HUES64 (cell line): ENCODE data around the gene CDK10.
"Not testable (repeated sequence)": the region's sequence is repeated elsewhere in the genome, so short reads cannot be mapped to it uniquely, and the experiment has no call there.

Experiments
- H3K27ac ChIP-seq: 2 replicates; pipeline ENCODE4 v1.7.0; 2013; ENCODE audit warnings: low read depth, low read length, inconsistent platforms
- H3K27me3 ChIP-seq: 2 replicates; pipeline ENCODE4 v1.6.1; 2013; ENCODE audit warnings: mild to moderate bottlenecking, low read length; ENCODE audit not compliant: insufficient read depth
- H3K36me3 ChIP-seq: 2 replicates; pipeline ENCODE4 v1.6.1; 2013; ENCODE audit warnings: mild to moderate bottlenecking, low read length; ENCODE audit not compliant: insufficient read depth
- H3K4me1 ChIP-seq: 2 replicates; pipeline ENCODE4 v1.6.1; 2013; ENCODE audit warnings: mild to moderate bottlenecking, low read length, moderate library complexity; ENCODE audit not compliant: insufficient read depth
- H3K4me3 ChIP-seq: 2 replicates; pipeline ENCODE4 v1.5.1; 2013; ENCODE audit warnings: mild to moderate bottlenecking, low read length, moderate library complexity
- H3K9ac ChIP-seq: 2 replicates; pipeline ENCODE4 v1.6.1; 2013; ENCODE audit warnings: mild to moderate bottlenecking, low read depth, low read length
- H3K9me3 ChIP-seq: 2 replicates; pipeline ENCODE4 v1.6.1; 2013; ENCODE audit warnings: low read depth, low read length; ENCODE audit not compliant: insufficient read depth
- WGBS: fragments of 150-250, 120-280 bp; methylation state at CpG from one replicate; pipeline ENCODE4 v1.1.7; 2013; ENCODE audit warnings: missing lambda C conversion rate; 5-methylcytosine and 5-hydroxymethylcytosine counted together

Gene CDK10

DNA sequence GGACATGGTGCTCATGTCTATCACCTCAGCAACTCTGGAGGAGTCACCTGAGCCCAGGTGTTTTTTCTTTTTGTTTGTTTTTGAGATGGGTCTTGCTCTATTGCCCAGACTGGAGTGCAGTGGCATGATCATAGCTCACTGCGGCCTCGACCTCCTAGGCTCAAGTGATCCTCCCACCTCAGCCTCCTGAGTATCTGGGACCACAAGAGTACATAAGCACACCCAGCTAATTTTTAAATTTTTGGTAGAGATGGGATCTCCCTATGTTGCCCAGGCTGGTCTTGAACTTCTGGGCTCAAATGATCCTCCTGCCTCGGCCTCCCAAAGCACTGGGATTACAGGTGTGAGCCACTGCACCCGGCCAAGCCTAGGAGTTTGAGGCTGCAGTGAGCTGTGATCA lies 3.1 kb downstream of the CDK10 start:
- H3K27me3 ChIP-seq, H3K4me3 ChIP-seq, H3K9ac ChIP-seq, H3K4me1 ChIP-seq, H3K27ac ChIP-seq: not testable (repeated sequence)
- WGBS: 97% methylated on average over 4 of the region's 4 CpGs
- Histone ChIP-seq H3K9me3 (peaks cover 10% of the 10 kb centered on the region), H3K36me3 (peaks cover 61% of the 10 kb centered on the region)

DNA sequence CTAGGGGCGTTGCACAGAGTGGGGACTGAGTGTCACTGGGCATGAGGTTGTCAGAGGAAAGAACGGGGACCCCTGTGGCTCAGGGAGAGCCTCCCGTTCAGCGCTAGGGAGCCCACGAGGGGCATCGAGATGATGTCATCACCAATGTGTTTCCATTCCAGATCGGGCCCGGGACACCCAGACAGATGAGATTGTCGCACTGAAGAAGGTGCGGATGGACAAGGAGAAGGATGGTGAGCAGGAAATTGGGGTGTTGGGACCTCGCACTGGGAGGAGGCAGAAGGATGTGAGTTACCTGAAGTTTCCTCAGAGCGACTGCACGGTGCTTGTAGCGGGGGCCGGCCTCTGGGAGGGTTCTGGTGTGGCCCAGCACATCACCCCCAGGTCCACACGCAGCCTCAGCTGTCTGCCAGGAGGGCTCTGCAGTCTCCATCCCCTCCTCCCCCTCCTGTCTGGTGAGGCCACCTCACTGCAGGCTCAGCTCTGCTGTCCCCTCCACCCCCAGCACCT lies 4.0 kb downstream of the CDK10 start:
- no peak overlapping the region for H3K27ac ChIP-seq
- 97% methylated on average over 16 of the region's 16 CpGs for whole genome bisulfite sequencing
- H3K27me3 ChIP-seq: no peaks in the 10 kb centered on the region
- no peak overlapping the region for H3K4me3 ChIP-seq
- H3K9ac ChIP-seq: no peak overlapping the region
- peaks cover 6% of the 10 kb centered on the region; the same call in 1 of the 2 replicates for H3K9me3 ChIP-seq
- H3K4me1 ChIP-seq: peaks cover 7% of the 10 kb centered on the region; the same call in 1 of the 2 replicates
- H3K36me3 ChIP-seq: peaks cover 63% of the 10 kb centered on the region

DNA sequence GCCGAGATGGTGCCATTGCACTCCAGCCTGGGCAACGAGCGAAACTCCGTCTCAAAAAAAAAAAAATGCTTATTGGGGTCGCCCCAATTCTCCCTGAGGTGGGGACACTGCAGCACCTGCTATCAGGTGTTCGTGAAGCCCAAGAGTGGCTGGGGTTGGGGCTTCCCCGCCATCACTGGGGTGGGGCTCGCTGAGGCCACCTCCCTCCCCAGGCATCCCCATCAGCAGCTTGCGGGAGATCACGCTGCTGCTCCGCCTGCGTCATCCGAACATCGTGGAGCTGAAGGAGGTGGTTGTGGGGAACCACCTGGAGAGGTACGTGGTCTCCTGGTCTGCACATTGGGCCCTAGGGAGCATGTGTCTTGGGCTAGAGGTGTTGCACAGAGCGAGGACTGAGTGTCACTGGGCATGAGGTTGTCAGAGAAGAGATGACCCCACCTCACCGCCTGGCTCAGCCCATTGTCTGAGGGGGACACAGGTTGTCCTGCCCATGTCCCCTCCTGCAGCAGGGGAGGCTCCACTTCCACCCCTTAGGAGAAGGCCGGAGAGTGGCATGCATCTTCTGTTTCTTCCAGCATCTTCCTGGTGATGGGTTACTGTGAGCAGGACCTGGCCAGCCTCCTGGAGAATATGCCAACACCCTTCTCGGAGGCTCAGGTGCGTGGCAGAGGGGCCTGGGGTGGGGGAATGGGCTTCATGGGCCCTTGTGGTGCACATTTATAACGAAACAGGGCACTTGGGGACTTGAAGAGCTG lies 4.9 kb downstream of the CDK10 start:
- Histone ChIP-seq H3K36me3 (peaks cover 62% of the 10 kb centered on the region), H3K9ac (no peak overlapping the region), H3K27me3 (no peaks in the 10 kb centered on the region), H3K9me3 (no peaks in the 10 kb centered on the region), H3K4me3 (no peak overlapping the region), H3K27ac (no peak overlapping the region), H3K4me1 (peaks cover 7% of the 10 kb centered on the region; the same call in 1 of the 2 replicates)
- 94% methylated on average over 21 of the region's 21 CpGs for WGBS

DNA sequence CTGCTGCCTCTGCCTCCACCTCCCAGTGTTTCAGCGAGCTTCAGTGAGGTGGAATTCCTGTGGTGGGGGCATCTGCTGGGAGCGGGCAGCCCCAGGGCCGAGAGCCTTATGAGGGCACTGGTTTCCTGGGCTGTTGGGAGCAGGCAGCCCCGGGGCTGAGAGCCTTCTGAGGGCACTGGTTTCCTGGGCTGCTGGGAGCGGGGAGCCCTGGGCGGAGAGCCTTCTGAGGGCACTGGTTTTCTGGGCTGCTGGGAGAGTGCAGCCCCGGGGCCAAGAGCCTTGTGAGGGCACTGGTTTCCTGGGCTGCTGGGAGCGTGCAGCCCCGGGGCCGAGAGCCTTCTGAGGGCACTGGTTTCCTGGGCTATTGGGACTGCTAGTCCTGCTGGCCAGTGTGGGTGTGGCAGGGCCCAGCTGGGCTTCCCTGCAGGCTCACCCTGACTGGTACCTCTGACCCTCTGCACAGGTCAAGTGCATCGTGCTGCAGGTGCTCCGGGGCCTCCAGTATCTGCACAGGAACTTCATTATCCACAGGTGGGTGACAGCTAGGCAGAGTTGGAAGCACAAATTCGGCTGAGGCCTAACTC lies 5.6 kb downstream of the CDK10 start:
- H3K9ac ChIP-seq: no peak overlapping the region
- no peaks in the 10 kb centered on the region for H3K9me3 ChIP-seq
- WGBS: 94% methylated on average over 13 of the region's 13 CpGs
- peaks cover 68% of the 10 kb centered on the region for H3K36me3 ChIP-seq
- H3K4me3 ChIP-seq: no peak overlapping the region
- no peaks in the 10 kb centered on the region for H3K27me3 ChIP-seq
- H3K27ac ChIP-seq: no peak overlapping the region
- H3K4me1 ChIP-seq: peaks cover 7% of the 10 kb centered on the region; the same call in 1 of the 2 replicates

DNA sequence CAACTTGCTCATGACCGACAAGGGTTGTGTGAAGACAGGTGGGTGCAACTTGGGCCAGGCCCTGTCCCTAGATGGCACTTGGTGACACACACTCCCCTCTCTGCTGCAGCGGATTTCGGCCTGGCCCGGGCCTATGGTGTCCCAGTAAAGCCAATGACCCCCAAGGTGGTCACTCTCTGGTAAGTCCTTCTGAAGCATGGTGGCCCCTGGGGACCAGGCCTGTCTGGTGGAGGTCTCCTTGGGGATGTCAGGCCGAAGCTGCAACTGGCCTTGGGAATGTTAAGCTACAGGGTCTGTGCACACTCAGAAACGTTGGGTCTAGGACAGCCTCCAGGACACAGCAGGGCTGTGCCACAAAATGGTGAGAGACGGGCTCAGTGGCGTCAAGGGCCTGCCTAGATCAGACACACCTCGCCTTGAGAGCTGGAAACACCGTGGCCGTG lies 6.8 kb downstream of the CDK10 start:
- no peak overlapping the region for H3K4me3 ChIP-seq
- no peaks in the 10 kb centered on the region for H3K9me3 ChIP-seq
- H3K4me1 ChIP-seq: no peaks in the 10 kb centered on the region
- H3K9ac ChIP-seq: no peak overlapping the region
- peaks cover 75% of the 10 kb centered on the region for H3K36me3 ChIP-seq
- 96% methylated on average over 11 of the region's 11 CpGs for WGBS
- no peak overlapping the region for H3K27ac ChIP-seq
- H3K27me3 ChIP-seq: no peaks in the 10 kb centered on the region

DNA sequence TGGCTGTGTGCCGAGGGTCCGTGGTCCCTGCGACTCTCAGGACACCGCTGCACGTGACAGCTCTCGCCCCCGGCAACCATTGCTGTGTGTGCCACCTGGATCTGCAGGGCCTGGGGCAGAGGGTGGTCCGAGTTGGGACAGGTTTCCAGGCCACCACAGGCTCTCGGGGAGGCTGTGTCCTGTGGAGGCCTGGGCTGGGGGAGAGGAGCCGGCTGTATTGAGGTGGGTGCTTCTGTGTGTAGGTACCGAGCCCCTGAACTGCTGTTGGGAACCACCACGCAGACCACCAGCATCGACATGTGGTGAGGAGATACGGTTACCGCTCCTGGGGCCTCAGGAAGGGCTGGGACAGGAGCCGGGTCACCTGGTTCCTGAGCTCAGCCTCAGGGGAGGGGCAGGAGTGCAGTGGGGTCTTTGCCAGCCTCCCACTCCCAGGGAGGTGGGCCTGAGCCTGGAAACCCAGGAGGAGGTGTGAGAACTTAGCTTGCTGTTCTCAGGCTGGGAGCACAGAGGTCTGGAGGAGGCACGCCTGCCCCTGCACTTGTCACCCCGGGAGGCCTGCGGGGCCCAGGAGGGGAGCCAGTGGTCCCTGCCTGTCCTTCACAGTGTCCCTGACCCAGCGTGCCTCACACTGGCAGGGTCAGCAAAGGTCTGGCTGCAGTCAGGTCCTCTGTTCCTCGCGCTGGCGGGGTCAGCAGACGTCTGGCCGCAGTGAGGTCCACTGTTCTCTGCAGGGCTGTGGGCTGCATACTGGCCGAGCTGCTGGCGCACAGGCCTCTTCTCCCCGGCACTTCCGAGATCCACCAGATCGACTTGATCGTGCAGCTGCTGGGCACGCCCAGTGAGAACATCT lies 7.7 kb downstream of the CDK10 start:
- peaks cover 73% of the 10 kb centered on the region for H3K36me3 ChIP-seq
- no peak overlapping the region for H3K4me3 ChIP-seq
- H3K27ac ChIP-seq: no peak overlapping the region
- H3K9ac ChIP-seq: no peak overlapping the region
- WGBS: 92% methylated on average over 32 of the region's 32 CpGs
- no peaks in the 10 kb centered on the region for H3K4me1 ChIP-seq
- no peaks in the 10 kb centered on the region for H3K27me3 ChIP-seq
- H3K9me3 ChIP-seq: no peaks in the 10 kb centered on the region

DNA sequence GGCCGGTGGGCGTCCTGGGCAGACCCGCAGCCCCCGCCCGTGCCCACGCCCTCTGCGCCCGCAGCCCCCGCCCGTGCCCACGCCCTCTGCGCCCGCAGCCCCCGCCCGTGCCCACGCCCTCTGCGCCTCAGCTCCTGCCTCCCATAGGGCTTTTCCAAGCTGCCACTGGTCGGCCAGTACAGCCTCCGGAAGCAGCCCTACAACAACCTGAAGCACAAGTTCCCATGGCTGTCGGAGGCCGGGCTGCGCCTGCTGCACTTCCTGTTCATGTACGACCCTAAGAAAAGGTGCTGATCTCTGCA lies 8.2 kb downstream of the CDK10 start:
- H3K4me1 ChIP-seq, H3K4me3 ChIP-seq, H3K27me3 ChIP-seq, H3K9me3 ChIP-seq, H3K9ac ChIP-seq, H3K27ac ChIP-seq: not testable (repeated sequence)
- H3K36me3 ChIP-seq: peaks cover 69% of the 10 kb centered on the region
- 93% methylated on average over 23 of the region's 23 CpGs for WGBS

DNA sequence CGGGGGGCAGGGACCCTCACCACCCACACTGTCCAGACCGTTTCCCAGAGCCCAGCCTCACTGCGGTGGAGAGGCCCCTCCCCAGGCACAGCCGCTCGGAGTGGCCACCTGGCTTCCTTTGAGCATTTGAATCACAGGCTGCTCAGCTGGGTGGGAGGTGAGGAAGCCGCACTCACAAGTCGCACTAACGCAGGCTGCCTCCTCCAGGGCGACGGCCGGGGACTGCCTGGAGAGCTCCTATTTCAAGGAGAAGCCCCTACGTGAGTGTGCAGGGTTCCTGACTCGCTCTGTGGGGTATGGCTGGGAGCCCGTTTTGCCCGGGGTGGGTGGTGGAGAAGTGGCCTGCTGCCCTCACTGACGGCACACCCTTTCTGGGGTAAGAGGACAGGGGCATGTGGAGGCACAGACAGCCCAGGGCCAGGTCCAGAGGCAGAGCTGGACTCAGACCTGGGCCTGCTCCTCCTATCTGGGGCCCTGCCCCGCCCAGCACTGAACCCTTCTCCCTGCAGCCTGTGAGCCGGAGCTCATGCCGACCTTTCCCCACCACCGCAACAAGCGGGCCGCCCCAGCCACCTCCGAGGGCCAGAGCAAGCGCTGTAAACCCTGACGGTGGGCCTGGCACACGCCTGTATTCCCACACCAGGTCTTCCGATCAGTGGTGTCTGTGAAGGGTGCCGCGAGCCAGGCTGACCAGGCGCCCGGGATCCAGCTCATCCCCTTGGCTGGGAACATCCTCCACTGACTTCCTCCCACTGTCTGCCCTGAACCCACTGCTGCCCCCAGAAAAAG lies 8.8 kb downstream of the CDK10 start:
- Histone ChIP-seq H3K27me3 (no peaks in the 10 kb centered on the region), H3K27ac (no peak overlapping the region; the same call in 1 of the 2 replicates), H3K4me1 (peaks cover 3% of the 10 kb centered on the region; the same call in 1 of the 2 replicates), H3K4me3 (no peak overlapping the region), H3K9ac (no peak overlapping the region), H3K36me3 (peaks cover 63% of the 10 kb centered on the region), H3K9me3 (no peaks in the 10 kb centered on the region)
- WGBS: 95% methylated on average over 31 of the region's 31 CpGs

DNA sequence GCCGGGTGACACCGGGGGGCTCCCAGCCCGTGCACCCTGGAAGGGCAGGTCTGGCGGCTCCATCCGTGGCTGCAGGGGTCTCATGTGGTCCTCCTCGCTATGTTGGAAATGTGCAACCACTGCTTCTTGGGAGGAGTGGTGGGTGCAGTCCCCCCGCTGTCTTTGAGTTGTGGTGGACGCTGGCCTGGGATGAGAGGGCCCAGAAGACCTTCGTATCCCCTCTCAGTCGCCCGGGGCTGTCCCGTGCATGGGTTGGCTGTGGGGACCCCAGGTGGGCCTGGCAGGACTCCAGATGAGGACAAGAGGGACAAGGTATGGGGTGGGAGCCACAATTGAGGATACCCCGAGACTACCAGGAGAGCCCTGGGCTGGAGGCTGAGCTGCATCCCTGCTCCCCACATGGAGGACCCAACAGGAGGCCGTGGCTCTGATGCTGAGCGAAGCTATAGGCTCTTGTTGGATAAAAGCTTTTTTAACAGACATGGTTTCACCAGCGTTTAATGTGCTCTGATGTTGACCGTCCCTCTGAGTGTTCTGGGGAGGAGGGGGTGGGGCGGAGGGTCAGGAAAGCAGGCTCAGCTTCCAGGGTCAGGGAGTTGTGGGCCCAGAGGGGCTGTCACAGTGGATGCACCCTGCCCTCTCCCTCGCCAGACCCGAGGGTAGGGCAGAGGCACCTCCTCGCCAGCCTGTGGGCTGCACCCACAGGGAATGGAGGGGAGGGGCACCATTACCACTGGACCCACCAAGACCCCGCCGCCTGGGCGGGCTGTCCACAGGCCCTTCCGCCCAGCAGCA lies 9.6 kb downstream of the CDK10 start:
- Histone ChIP-seq H3K4me3 (no peak overlapping the region), H3K27me3 (no peaks in the 10 kb centered on the region), H3K9me3 (no peaks in the 10 kb centered on the region), H3K4me1 (peaks cover 6% of the 10 kb centered on the region; the same call in 1 of the 2 replicates), H3K27ac (no peak overlapping the region), H3K9ac (no peak overlapping the region), H3K36me3 (peaks cover 58% of the 10 kb centered on the region)
- 88% methylated on average over 25 of the region's 25 CpGs for WGBS

DNA sequence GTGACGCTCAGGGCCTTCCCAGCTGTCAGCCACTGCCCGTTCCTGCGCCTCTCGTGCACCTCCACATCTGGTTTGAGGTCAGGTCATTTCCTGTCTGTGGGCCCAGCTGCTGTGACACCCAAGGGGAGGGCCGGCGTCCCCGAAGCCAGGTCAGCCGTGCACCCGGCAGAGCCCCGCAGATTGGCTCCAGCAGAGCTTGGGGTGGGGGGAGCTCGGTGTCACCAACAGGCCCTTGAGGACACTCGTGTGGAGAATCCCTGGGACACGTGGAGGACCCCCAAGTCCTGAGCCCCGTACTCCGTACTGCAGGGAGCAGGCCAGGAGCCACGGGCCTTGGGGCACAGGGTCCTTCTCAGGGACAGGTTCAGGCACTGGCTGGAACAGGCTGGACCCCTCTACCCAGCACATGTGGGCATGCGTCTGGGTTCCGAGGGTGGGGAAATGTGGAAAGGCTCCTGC lies 10.2 kb downstream of the CDK10 start:
- Histone ChIP-seq H3K27me3 (no peaks in the 10 kb centered on the region), H3K27ac (no peak overlapping the region), H3K36me3 (peaks cover 53% of the 10 kb centered on the region), H3K9me3 (no peaks in the 10 kb centered on the region), H3K9ac (no peak overlapping the region), H3K4me1 (peaks cover 6% of the 10 kb centered on the region; the same call in 1 of the 2 replicates), H3K4me3 (no peak overlapping the region)
- WGBS: 93% methylated on average over 18 of the region's 18 CpGs
